GM19099 (cell line): ENCODE measurements around the gene RFLNA.

Experiments
- POLR2A ChIP-seq: IDR thresholded peaks from 3 replicates; pipeline ENCODE4 v1.6.1; 2011; ENCODE audit warnings: low read depth; ENCODE audit not compliant: insufficient read length; ENCODE audit errors: extremely low read depth

Gene RFLNA

DNA sequence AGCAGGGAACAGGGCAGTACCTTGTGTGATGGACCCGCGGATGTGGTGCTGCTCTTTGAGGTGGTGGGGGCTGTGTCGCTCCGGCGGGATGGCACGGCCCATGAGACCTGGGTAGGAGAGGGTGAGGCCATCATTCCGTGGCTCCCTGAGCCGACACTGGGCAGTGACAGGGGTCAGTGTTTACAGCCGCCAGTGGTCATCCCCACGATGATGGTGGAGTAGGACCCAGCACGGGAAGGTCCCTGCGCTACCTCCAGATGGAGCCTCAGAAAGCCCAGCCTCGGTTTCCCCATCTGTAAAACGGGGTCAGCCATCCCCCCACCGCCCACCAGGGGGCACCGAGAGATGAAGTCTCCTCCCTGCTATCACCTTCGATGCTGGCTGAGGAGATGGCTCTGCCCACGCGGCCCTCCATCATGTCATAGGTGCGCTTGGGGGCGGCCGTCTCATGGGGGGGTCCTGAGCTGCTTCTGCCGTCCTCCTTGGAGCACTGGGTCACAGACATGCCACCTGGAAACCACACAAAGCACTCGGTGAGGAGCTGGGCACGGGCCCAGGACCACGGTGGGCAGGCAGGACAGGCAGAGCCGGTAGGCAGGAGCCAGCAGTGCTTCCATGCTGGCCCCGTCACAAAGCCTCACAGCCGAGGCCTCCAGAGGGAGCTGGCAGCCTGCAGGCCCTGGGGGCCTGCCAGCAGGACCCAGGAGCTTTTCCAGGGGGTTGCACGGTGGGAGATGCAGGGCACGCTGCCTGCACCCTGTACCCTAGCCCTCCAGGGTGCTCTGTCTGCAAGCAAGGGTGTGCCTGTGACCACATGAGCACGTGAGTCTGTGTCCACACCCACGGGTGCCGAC lies 53.1 kb downstream of the RFLNA start:
- no peak for TF ChIP-seq POLR2A

DNA sequence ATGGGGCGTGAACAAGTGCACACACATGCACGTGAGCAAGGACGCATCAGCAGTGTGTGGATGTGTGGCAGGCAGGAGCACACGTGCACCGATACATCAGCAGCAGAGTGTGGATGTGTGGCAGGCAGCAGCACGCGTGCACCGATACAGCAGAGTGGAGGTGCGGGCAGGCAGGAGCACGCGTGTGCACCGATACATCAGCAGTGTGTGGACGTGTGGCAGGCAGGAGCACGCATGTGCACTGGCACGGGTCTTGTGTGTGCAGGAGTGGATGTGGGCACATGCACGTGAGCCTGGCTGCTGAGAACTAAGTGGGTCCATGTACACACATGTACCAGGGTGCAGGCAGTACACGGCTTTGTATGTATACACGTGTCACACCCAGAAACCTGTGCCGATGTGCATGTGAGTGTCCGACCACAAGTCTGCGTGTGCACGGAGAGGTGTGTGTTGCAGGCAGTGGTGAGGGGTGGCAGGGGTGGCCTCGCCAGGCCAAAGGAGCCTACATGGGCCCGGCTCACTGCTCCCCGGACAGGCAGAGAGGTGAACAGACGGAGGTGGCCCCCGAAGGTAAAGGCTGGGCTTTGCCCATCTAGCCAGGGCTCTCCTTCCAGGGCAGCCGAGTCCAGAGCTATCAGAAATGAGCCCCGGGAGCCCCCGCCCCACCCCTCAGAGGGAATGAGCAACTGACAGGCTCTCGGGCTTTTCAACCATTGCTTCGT lies 53.9 kb downstream of the RFLNA start:
- TF ChIP-seq POLR2A = no peak

DNA sequence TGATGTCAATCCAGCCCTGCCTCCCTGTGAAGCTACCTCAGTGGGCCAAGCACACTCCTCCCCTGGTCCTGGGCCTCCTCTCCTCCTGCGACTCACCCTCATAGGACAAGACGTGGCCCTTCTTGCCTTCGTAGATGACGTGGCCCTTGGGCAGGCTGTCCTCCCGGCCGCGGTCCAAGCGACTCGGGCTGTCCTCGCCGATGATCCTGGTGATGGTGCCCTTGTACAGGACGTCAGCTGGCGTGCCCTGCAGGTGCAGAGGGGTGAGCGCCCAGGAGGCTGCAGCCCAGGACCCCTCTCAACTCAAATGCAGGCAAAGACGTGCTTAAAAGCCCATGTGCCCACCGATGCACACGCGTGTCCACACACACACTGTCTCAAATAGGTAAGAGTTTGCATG lies 55.6 kb downstream of the RFLNA start:
- TF ChIP-seq POLR2A = no peak

GRCh38 chr12:124351422-124351821 lies 56.5 kb downstream of the RFLNA start:
- TF ChIP-seq POLR2A = no peak

- no peak for TF ChIP-seq POLR2A
Observed at GRCh38 chr12:124352257-124352656, 57.4 kb downstream of the RFLNA start.

- TF ChIP-seq POLR2A = no peak
Observed at GRCh38 chr12:124352839-124353238, 57.9 kb downstream of the RFLNA start.

- TF ChIP-seq POLR2A = no peak
Observed at GRCh38 chr12:124354400-124354799, 59.5 kb downstream of the RFLNA start.

- TF ChIP-seq POLR2A = no peak
Observed at GRCh38 chr12:124356221-124356620, 61.3 kb downstream of the RFLNA start.

DNA sequence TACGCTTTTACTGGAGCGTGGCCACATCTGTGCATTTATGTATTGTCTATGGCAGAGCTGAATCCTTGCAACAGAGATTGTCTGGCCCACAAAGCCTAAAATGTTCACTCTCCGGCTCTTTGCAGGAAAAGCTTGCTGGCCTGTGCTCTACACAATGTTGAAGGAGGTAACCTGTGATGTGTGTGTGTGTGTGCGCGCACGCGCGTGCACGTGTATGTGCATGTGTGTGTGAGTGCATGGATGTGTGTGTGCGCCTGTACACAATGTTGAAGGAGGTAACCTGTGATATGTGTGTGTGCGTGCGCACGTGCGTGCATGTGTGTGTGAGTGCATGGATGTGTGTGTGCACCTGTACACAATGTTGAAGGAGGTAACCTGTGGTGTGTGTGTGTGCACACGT lies 62.7 kb downstream of the RFLNA start:
- no peak for TF ChIP-seq POLR2A

- no peak for TF ChIP-seq POLR2A
Observed at GRCh38 chr12:124358572-124358971, 63.7 kb downstream of the RFLNA start.

DNA sequence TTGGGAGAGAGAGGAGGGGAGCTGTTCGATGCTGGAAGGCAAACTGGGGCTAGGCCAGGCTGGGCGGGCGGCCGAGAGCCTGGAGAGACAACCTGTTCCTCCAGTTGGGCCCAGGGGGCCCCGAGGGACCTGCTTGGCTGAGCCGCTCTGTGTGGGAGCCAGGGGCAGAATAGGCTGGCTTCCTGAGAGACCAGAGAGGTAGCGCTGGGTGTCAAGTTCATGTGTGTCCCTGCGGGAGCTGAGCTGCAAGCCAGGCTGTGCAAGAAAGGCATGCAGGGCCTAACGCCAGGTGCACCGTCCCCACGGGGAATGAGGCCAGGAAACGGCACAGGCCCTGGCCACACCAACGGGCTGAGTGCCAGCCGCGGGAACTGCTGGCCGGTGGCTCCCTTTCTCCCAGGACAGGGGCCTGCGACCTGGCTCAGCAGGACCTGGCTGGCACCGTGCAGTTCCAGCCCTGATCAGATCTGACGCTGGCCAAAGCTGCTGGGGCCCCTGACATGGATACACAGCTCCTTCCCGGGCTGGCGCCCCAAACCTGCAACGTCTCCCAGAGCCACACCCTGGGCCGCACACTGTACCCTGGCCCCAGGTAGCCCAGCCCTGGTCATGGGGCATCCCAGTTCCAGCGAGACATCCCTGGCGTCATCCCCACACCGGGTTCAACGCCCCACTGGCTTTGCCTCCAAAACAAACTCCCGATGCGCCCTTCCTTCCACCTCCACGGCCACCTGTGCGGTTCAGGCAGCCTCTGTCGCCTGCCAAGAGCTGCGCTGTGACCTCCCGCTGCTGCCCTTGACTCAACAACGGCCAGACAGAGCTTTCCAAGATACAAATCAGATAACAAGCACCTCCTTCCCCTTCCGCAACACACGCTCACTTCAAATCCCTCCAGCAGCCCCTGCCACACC lies 65.0 kb downstream of the RFLNA start:
- no peak for TF ChIP-seq POLR2A

GRCh38 chr12:124361074-124361970 lies 66.4 kb downstream of the RFLNA start:
- no peak for TF ChIP-seq POLR2A

DNA sequence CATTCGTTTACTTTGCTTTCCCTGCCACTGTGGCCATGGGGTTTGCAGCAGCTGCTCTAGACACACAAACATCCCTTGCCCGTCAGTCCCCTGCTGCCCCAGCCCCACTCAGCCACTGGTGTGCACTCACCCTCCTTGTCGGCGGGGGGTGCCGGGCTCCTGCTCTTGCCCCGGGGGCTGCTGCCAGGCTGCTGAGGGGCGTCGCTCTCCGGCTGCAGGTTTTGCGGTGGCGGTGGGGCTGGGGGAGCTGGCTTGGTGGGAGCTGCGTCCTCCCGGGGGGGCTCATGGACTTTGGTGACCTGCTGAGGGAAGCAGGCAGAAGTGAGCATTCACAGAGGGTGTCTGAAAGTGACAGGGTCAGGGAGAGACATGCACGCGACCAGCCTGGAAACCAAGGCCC lies 67.1 kb downstream of the RFLNA start:
- no peak for TF ChIP-seq POLR2A

DNA sequence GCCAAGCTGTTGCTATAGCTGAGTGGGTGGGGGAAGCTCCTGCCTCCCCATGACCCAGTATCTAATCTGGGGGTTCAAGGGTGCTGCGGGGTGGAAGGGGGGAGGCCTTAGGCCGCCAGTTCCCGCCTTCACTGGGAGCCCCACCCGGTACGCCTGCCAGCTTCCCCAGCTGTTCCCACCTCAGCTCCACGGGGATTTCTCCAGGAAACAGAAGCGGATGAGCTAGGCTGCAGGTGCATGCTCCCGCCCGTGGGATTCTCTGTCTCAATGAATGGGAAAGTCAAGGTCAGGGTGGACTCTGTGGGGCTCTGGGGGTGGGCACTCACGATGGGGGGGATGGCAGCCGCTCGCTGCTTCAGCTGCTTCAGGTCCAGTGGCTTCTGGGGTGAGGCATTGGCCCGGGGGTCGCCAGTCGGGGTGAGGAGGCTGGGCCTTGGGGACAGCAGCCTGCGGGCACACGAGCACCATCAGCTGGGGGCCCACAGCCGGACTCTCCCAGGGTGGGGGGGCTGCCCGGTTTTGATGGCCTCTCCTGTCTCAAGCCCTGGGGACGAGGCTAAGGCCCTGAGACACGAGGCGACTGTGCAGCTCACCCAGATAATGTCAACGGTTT lies 68.6 kb downstream of the RFLNA start:
- no peak for TF ChIP-seq POLR2A
